Heart left ventricle (tissue), 16 donors: ENCODE measurements around the gene SHISAL2A. TPM values are rescaled to one million over a fixed set of nuclear protein-coding genes. Genes with fewer than 3 reads are reported as not detected.

Source experiments
- ATAC-seq, 4 donors: fragments of 200-7000 bp; cut with Tn5 transposase; one replicate each; pipeline ENCODE4 v1.9.1; 2020 to 2022; ENCODE audit warnings: moderate library complexity in 4 of 4, mild to moderate bottlenecking in 3 of 4, moderate number of reproducible peaks in 1 of 4
- DNase-seq, 5 donors: peaks; one replicate each; pipeline ENCODE4 v3.0.0-alpha.2; 2020
- H3K27ac ChIP-seq, 12 donors: fragments of 200-600 bp; sonication (generic) in 4 of 12; one replicate each; pipeline versions ENCODE4 v1.5.0 to v1.8.0; 2016 to 2022; ENCODE audit warnings: mild to moderate bottlenecking in 2 of 12
- H3K27me3 ChIP-seq, 9 donors: fragments of 200-600 bp; sonication (generic) in 2 of 9; one replicate each; pipeline versions ENCODE4 v1.5.1 to v1.8.0; 2016 to 2022; ENCODE audit warnings: mild to moderate bottlenecking in 3 of 9
- H3K36me3 ChIP-seq, 9 donors: fragments of 200-600 bp; sonication (generic) in 2 of 9; one replicate each; pipeline versions ENCODE4 v1.5.0 to v1.8.0; 2018 to 2022; ENCODE audit warnings: mild to moderate bottlenecking in 2 of 9
- H3K4me1 ChIP-seq, 12 donors: fragments of 200-600 bp; sonication (generic) in 4 of 12; one replicate each; pipeline versions ENCODE4 v1.5.0 to v1.8.0; 2016 to 2022; ENCODE audit warnings: mild to moderate bottlenecking in 3 of 12
- H3K4me3 ChIP-seq, 12 donors: fragments of 200-600 bp; sonication (generic) in 4 of 12; one replicate each; pipeline versions ENCODE4 v1.5.0 to v1.8.0; 2017 to 2022; ENCODE audit warnings: mild to moderate bottlenecking in 9 of 12, moderate library complexity in 4 of 12
- H3K9me3 ChIP-seq, 12 donors: fragments of 200-600 bp; sonication (generic) in 4 of 12; one replicate each; pipeline versions ENCODE4 v1.5.0 to v1.8.0; 2016 to 2022; ENCODE audit warnings: mild to moderate bottlenecking in 1 of 12
- CTCF ChIP-seq, 12 donors: fragments of 200-600 bp; sonication (generic) in 4 of 12; IDR thresholded peaks; one replicate each; pipeline versions ENCODE4 v1.5.0 to v1.8.0; 2018 to 2022; ENCODE audit warnings: antibody characterized with exemption in 12 of 12, mild to moderate bottlenecking in 5 of 12
- POLR2A ChIP-seq, 2 donors: fragments of 450-650 bp; IDR thresholded peaks; one replicate each; pipeline ENCODE4 v1.6.1; 2017; ENCODE audit warnings: antibody characterized with exemption in 2 of 2, mild to moderate bottlenecking in 2 of 2, moderate library complexity in 2 of 2
- WGBS, 4 donors: extraction: QIAGEN DNeasy Blood & Tissue Kit in 2 of 4; methylation state at CpG; one replicate each; pipeline versions ENCODE4 v1.1.5 to v1.1.7; 2013 to 2018; 5-methylcytosine and 5-hydroxymethylcytosine counted together
- intact Hi-C, 10 donors: fragments of 100-400 bp; cut with DNase I; formaldehyde crosslinking; loops; one replicate each; pipeline versions ENCODE4 v1.11.1 to v1.14.2; 2022
- polyA plus RNA-seq, 2 donors: library from polyadenylated mRNA; stranded (reverse); fragments of 200-250 nt; gene quantifications; one replicate each; pipeline ENCODE4 v1.2.3, GENCODE V29; 2013
- total RNA-seq, 9 donors: library from RNA; depleted of rRNA in 2 of 9; stranded (reverse); fragments of >200 nt in 2 of 9; fragmentation: NEBNext Ultra II Directional in 3 of 9; extraction: Animal tissue kit (Norgen Biotek cat#: 25700) in 3 of 9; gene quantifications; one replicate each; pipeline versions ENCODE4 v1.1.0 to v1.2.4, GENCODE V29; 2016 to 2023
- donor health status: ischemic (EF 13 %, LVEDD 7.1; RV severe dilation, severe dysfunction).
- donor health status: healthy with polysubstance abuse.
- donor health status: DM: no; HTN: yes; CAD: no.
- donor health status: DM: no; HTN: no; CAD: no.
- donor health status: ischemic (EF 25% LVEDD 6.9; RV normal size, moderate dysfunction).
- donor health status: ischemic (EF 25% LVEDD 5.7; RV mildly dilated, moderate dysfunction).
- donor health status: healthy.
- donor health status: DM: yes; HTN: yes; CAD: no.
- donor health status: ischemic (EF 35%, LVEDD 5.7; RV mildly dilated, moderate dysfunction).
- donor health status: nonischemic (EF 11% LVEDD 7.7; RV severe dilation, severe dysfunction).
- donor health status: DM: yes; HTN: yes; CAD: no.
- donor health status: PGD.
- donor health status: ischemic (EF 29% LVEDD 5.4; RV normal size, mild dysfunction).
- donor health status: nonischemic (EF 23%, LVEDD 6.1; RV moderate dilation, normal function).

SHISAL2A gene
- total and polyA plus RNA-seq, 11 donors, result 0.08 to 0.64 TPM; not detected in 9

GRCh38 chr1:52603630-52604029, 29.3 kb upstream of the SHISAL2A start:
- 55 to 74% (median 68%) methylated on average over 6 of the region's 6 CpGs for WGBS, 4 donors
- DNase-seq (no peak), ATAC-seq (peak in 3 of 4 donors; percentile 23 to 45 (median 23))
- Histone ChIP-seq H3K27me3 (no peaks in the 10 kb centered on the region), H3K27ac (peak overlapping the region in 9 of 12 donors; percentile 69 to 90 (median 80)), H3K4me1 (peaks cover 0 to 37% (median 24%) of the 10 kb centered on the region in 12 donors), H3K4me3 (peak overlapping the region in 3 of 12 donors; percentile 67 to 73 (median 69)), H3K36me3 (peaks cover 0 to 29% (median 22%) of the 10 kb centered on the region in 9 donors), H3K9me3 (no peaks in the 10 kb centered on the region)
- TF ChIP-seq CTCF (IDR thresholded peaks at IDR 0.05), result no peak
- no peak for TF ChIP-seq POLR2A (IDR thresholded peaks at IDR 0.05)
- intact Hi-C loops, result loop anchor here in 8 of 10 donors (2.0 to 10.0 kb wide), 5 partner anchors 46 to 83 kb away; partner anchors contain the start of gene TUT4 (in 6 of the 8)

GRCh38 chr1:52604063-52604770, 28.8 kb upstream of the SHISAL2A start:
- no peaks in the 10 kb centered on the region for H3K27me3 ChIP-seq
- H3K27ac ChIP-seq, result peak overlapping the region in 9 of 12 donors; percentile 40 to 90 (median 80)
- no peak for DNase-seq
- H3K9me3 ChIP-seq, result no peaks in the 10 kb centered on the region
- intact Hi-C loops, result loop anchor here in 6 of 10 donors (5.0 to 10.0 kb wide), 3 partner anchors 47 to 52 kb away; partner anchors contain the start of gene TUT4 (in 4 of the 6)
- H3K36me3 ChIP-seq, result peaks cover 0 to 30% (median 26%) of the 10 kb centered on the region in 9 donors
- no peak for TF ChIP-seq POLR2A (IDR thresholded peaks at IDR 0.05)
- TF ChIP-seq CTCF (IDR thresholded peaks at IDR 0.05), result no peak
- peak in 1 of 4 donors; percentile 35 for ATAC-seq
- WGBS, 4 donors, result 19 to 61% (median 46%) methylated on average over 3 of the region's 3 CpGs
- H3K4me3 ChIP-seq, result no peak overlapping the region
- H3K4me1 ChIP-seq, result peaks cover 0 to 37% (median 24%) of the 10 kb centered on the region in 12 donors

- intact Hi-C loops, result no loop called here
Measured at GRCh38 chr1:52613636-52614373, 19.2 kb upstream of the SHISAL2A start.

More at GRCh38 chr1:52613636-52614373, 19.2 kb upstream of the SHISAL2A start:
- no peak overlapping the region for H3K27ac ChIP-seq
- H3K27me3 ChIP-seq, result no peaks in the 10 kb centered on the region
- DNase-seq (no peak), ATAC-seq (peak in 1 of 4 donors; percentile 49)
- peaks cover 0 to 12% (median 3%) of the 10 kb centered on the region in 9 donors for H3K36me3 ChIP-seq
- 47 to 55% (median 51%) methylated on average over 2 of the region's 2 CpGs for WGBS, 4 donors
- H3K9me3 ChIP-seq, result no peaks in the 10 kb centered on the region
- no peak overlapping the region for H3K4me3 ChIP-seq
- no peaks in the 10 kb centered on the region for H3K4me1 ChIP-seq
- TF ChIP-seq POLR2A (IDR thresholded peaks at IDR 0.05), result no peak
- no peak for TF ChIP-seq CTCF (IDR thresholded peaks at IDR 0.05)
